Skeletal muscle satellite cell (primary cell): Measurements from ENCODE around the gene CFI.

ENCODE experiments used
- H3K27me3 ChIP-seq: 2 replicates; pipeline ENCODE4 v1.7.0; 2013; ENCODE audit warnings: low read length; ENCODE audit not compliant: control insufficient read depth, insufficient read depth
- H3K36me3 ChIP-seq: 2 replicates; pipeline ENCODE4 v1.7.0; 2013; ENCODE audit warnings: mild to moderate bottlenecking, control low read depth, low read length; ENCODE audit not compliant: insufficient read depth
- H3K4me1 ChIP-seq: 2 replicates; pipeline ENCODE4 v1.7.0; 2013; ENCODE audit warnings: low read length; ENCODE audit not compliant: control insufficient read depth, insufficient read depth
- H3K4me2 ChIP-seq: 2 replicates; pipeline ENCODE4 v1.7.0; 2013; ENCODE audit warnings: mild to moderate bottlenecking, low read length
- H3K4me3 ChIP-seq: 2 replicates; pipeline ENCODE4 v1.7.0; 2013; ENCODE audit warnings: low read length
- H3K9ac ChIP-seq: 2 replicates; pipeline ENCODE4 v1.7.0; 2013; ENCODE audit warnings: mild to moderate bottlenecking, low read depth, low read length, moderate library complexity
- H3K9me3 ChIP-seq: replicated peaks from 2 replicates; pipeline ENCODE4 v1.7.0; 2013; ENCODE audit warnings: mild to moderate bottlenecking, control low read depth, low read length

Gene CFI

GRCh38 chr4:109748114-109748513 lies 53.7 kb downstream of the CFI start:
- Histone ChIP-seq H3K36me3 (no peaks in the 10 kb centered on the region), H3K9ac (no peak overlapping the region), H3K4me3 (no peak overlapping the region), H3K27me3 (peaks cover 17% of the 10 kb centered on the region), H3K4me2 (no peak overlapping the region), H3K9me3 (no peaks in the 10 kb centered on the region), H3K4me1 (no peaks in the 10 kb centered on the region)

- no peak overlapping the region for H3K4me2 ChIP-seq
- no peaks in the 10 kb centered on the region for H3K4me1 ChIP-seq
- H3K36me3 ChIP-seq = no peaks in the 10 kb centered on the region
- no peak overlapping the region for H3K4me3 ChIP-seq
- peaks cover 21% of the 10 kb centered on the region for H3K27me3 ChIP-seq
- H3K9me3 ChIP-seq = no peaks in the 10 kb centered on the region
- H3K9ac ChIP-seq = no peak overlapping the region
Observed at GRCh38 chr4:109746728-109747127, 55.1 kb downstream of the CFI start.

GRCh38 chr4:109745830-109746229 lies 56.0 kb downstream of the CFI start:
- H3K27me3 ChIP-seq = peaks cover 28% of the 10 kb centered on the region
- no peak overlapping the region for H3K9ac ChIP-seq
- no peak overlapping the region for H3K4me2 ChIP-seq
- H3K36me3 ChIP-seq = no peaks in the 10 kb centered on the region
- H3K9me3 ChIP-seq = no peaks in the 10 kb centered on the region
- no peak overlapping the region for H3K4me3 ChIP-seq
- no peaks in the 10 kb centered on the region for H3K4me1 ChIP-seq

GRCh38 chr4:109739547-109739946 lies 62.3 kb downstream of the CFI start:
- Histone ChIP-seq H3K4me3 (no peak overlapping the region), H3K27me3 (peaks cover 15% of the 10 kb centered on the region), H3K4me2 (no peak overlapping the region), H3K36me3 (no peaks in the 10 kb centered on the region), H3K9ac (no peak overlapping the region), H3K9me3 (no peaks in the 10 kb centered on the region), H3K4me1 (no peaks in the 10 kb centered on the region)

GRCh38 chr4:109738104-109738872 lies 63.5 kb downstream of the CFI start:
- H3K9ac ChIP-seq = no peak overlapping the region
- peaks cover 11% of the 10 kb centered on the region for H3K27me3 ChIP-seq
- no peaks in the 10 kb centered on the region for H3K9me3 ChIP-seq
- no peak overlapping the region for H3K4me3 ChIP-seq
- H3K36me3 ChIP-seq = no peaks in the 10 kb centered on the region
- H3K4me1 ChIP-seq = no peaks in the 10 kb centered on the region
- no peak overlapping the region for H3K4me2 ChIP-seq

- Histone ChIP-seq H3K9me3 (no peaks in the 10 kb centered on the region), H3K4me1 (peaks cover 2% of the 10 kb centered on the region), H3K36me3 (no peaks in the 10 kb centered on the region), H3K27me3 (no peaks in the 10 kb centered on the region), H3K9ac (no peak overlapping the region), H3K4me2 (no peak overlapping the region), H3K4me3 (no peak overlapping the region)
Observed at GRCh38 chr4:109735566-109736365, 66.0 kb downstream of the CFI start.

GRCh38 chr4:109733728-109734127 lies 68.1 kb downstream of the CFI start:
- Histone ChIP-seq H3K9me3 (no peaks in the 10 kb centered on the region), H3K36me3 (no peaks in the 10 kb centered on the region), H3K9ac (no peak overlapping the region), H3K4me1 (peaks cover 7% of the 10 kb centered on the region), H3K4me2 (no peak overlapping the region), H3K4me3 (no peak overlapping the region), H3K27me3 (no peaks in the 10 kb centered on the region)

- peak overlapping the region; percentile 89 for H3K4me3 ChIP-seq
- H3K9me3 ChIP-seq = no peaks in the 10 kb centered on the region
- peak overlapping the region; percentile 81 for H3K9ac ChIP-seq
- H3K36me3 ChIP-seq = no peaks in the 10 kb centered on the region
- H3K4me1 ChIP-seq = peaks cover 17% of the 10 kb centered on the region
- no peaks in the 10 kb centered on the region for H3K27me3 ChIP-seq
- peak overlapping the region; percentile 97 for H3K4me2 ChIP-seq
Observed at GRCh38 chr4:109730619-109731545, 70.9 kb downstream of the CFI start.

- peak within 1 kb of the TSS; percentile 88 for H3K9ac ChIP-seq
- peak within 1 kb of the TSS; percentile 97 for H3K4me2 ChIP-seq
- no peaks in the 10 kb centered on the region for H3K9me3 ChIP-seq
- H3K36me3 ChIP-seq = no peaks in the 10 kb centered on the region
- no peaks in the 10 kb centered on the region for H3K27me3 ChIP-seq
- H3K4me1 ChIP-seq = peaks cover 17% of the 10 kb centered on the region
- peak within 1 kb of the TSS; percentile 89 for H3K4me3 ChIP-seq
Observed at GRCh38 chr4:109729718-109730618, 71.8 kb downstream of the CFI start, which contains the start of gene PLA2G12A. TSS of gene PLA2G12A (minus strand) at chr4:109730070. CDS start at chr4:109729809, 261 bp downstream.

- Histone ChIP-seq H3K9ac (peak overlapping the region; percentile 88), H3K4me2 (peak overlapping the region; percentile 96), H3K4me3 (peak overlapping the region; percentile 89), H3K27me3 (no peaks in the 10 kb centered on the region), H3K36me3 (no peaks in the 10 kb centered on the region), H3K9me3 (no peaks in the 10 kb centered on the region), H3K4me1 (peaks cover 17% of the 10 kb centered on the region)
Observed at GRCh38 chr4:109729117-109729717, 72.6 kb downstream of the CFI start.
